Activated CD4-positive, alpha-beta T cell treated with anti-CD3 and anti-CD28 coated beads, Interleukin-2, Interleukin-6, amounts not matched to agents 100 ng/mL and 50 ng/mL, durations not matched to agents 16 hours and 8 hours (primary cell): ENCODE results near the gene DDX56.
"Not testable (repeated sequence)": the region's sequence is repeated elsewhere in the genome, so short reads cannot be mapped to it uniquely, and the experiment has no call there.

Source experiments
- DNase-seq: peaks from one replicate; pipeline ENCODE4 v3.0.0-alpha.2; 2020

The DDX56 gene

DNA sequence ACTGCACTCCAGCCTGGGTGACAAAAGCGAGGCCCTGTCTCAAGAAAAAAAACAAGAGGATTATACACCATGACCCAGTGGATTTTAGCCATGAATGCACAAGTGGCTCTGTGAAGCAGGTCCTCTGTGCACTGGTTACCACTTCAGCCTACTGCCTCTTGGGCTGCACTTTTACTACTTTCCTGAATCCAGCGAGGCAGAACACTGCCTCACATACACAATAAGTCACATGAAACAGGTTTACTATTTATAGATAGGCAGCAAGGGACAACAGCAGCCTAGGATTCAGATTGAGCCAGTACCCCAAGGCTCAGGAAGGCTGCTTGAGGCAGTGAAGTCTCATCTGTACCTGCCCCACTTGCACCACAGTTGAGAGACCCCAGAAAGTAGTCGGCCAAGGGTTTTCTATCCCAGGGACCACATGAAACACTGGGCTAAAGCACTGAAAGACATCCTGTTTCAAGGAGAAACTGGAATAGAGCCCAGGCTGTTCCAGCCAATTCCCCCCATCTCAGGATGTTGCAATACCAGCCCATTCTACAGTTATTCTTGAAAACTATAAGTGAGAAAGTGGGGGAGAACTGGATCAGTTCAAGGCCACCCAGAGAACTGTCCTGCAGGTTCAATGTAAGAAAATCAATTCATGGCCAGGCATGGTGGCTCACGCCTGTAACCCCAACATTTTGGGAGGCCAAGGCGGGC, 22.4 kb upstream of the DDX56 start:
- no peak for DNase-seq

DNA sequence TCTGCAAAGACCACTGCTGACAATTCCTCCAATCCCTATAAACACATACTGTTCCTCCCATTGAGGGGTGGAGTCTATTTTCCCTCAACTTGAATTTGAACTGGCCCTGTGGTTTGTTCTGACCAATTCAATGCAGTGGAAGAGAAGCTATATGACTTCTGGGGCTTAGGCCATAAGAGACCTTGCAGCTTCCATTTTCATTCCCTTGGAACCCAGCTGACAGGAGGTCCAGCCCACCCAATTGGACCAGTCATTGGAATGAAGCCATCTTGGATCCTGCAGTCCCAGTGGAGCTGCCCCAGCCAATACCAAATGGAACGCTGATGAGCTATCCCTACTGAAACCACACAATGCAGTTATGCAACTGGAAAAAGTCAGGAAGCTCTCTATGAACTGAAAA, 17.2 kb upstream of the DDX56 start:
- no peak for DNase-seq

- DNase-seq, result peak; percentile 75
Measured at GRCh38 chr7:44587843-44588711, 14.4 kb upstream of the DDX56 start.

DNA sequence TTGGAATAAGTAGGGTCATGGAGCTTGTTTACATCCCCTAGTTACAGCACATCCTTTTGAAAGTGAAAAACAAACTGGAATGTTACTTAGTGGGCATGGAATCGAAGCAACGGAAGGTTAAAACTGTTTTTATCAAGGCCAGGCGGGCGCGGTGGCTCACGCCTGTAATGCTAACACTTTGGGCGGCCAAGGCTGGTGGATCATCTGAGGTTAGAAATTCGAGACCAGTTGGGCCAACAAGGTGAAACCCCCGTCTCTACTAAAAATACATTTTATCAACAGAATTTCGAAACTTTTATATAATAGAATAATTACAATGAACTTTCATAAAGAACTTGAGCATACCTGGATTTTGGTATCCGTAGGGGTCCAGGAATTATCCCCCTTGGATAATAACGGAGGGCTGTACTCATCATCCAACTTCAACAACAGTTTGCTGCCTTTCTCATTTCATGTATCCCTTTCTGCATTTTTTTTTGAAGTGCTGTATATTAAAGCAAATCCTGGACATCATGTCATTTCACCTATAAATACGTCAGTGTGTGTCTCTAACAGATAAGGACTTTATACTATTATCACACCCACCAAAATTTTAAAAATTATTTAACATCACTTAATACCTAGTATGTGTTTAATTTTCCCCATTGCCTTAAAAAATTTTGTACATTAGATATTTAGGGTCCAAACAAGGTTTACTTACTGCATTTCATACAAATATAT, 9.6 kb upstream of the DDX56 start:
- no peak for DNase-seq

DNA sequence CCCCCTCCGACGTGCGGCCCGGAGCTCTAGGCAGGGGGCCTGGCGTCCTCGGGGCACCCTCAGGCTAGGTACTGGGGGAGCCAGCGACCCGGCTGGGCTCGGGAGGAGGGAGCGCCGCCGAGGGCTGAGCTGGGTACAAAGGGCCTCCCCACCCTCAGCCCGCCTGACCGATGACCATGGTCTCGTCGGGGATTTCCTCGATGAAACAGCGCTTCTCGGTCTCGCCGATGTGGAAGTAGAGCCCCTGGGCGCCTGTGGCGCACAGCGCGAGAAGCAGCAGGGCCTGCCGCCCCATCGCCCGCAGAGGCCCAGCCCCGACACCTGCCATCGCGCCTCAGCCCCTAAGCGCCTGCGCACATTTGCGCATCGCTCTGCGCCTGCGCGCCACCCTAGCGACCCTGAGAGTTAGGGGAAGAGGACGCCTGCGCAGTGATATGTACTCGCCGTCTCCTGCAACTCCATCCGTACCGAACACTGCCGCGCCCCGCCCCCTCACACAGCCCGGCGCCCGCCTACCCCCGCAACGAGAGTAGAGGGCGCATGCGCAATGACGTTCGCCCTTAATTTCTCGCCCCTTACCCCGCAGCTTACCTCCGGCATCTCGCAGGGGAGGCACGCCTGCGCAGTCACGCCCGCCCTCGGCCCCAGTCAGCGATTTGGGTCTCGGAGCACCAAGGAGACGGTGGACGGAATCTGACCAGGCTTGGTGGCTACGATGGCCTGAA, 8.3 kb upstream of the DDX56 start, which contains the start of gene TMED4:
Gene TMED4, minus strand, starts transcription at position 353 of the 725 bp plus-strand sequence. Its CDS starts 25 bp downstream, at position 328.
- DNase-seq, result peak; percentile 100

- DNase-seq, result peak; percentile 61
Measured at GRCh38 chr7:44580945-44581878, 7.5 kb upstream of the DDX56 start.

DNA sequence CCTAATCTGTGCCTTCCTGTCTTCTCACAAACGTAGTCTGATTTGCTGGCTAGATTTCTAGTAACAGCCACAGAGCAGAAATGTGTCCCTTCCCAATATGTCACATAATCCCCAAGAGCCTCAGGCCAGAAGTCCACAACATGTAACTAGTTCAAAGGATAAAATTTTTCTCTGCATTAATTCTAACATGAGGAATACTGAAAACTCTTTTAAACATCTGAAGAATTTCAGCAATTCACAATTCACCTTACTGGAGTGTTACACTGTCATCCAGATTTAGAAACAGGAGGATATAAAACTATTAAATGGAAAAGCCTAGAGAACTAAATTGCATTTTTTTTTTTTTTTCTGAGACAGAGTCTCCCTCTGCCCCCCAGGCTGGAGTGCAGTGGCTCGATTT, 2.5 kb upstream of the DDX56 start:
- DNase-seq, result no peak

DNA sequence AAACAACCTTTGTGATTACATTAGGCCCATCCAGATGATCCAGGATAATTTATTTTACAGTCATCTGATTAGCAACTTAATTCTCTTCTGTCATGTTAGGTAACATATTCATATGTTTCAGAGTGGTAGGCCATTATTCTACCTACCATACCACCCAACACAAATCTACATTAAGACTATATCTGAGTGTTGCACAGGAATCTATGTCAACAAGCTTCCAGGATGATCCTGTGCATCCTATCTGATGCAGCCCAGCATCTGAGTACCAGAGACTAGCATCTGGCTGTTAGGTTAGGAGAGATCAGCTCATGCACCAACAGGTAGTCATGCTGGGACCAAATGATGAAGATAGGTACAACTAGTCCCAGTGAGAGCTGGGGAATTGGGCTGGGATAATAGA, 1.3 kb upstream of the DDX56 start:
- DNase-seq, result no peak

DNA sequence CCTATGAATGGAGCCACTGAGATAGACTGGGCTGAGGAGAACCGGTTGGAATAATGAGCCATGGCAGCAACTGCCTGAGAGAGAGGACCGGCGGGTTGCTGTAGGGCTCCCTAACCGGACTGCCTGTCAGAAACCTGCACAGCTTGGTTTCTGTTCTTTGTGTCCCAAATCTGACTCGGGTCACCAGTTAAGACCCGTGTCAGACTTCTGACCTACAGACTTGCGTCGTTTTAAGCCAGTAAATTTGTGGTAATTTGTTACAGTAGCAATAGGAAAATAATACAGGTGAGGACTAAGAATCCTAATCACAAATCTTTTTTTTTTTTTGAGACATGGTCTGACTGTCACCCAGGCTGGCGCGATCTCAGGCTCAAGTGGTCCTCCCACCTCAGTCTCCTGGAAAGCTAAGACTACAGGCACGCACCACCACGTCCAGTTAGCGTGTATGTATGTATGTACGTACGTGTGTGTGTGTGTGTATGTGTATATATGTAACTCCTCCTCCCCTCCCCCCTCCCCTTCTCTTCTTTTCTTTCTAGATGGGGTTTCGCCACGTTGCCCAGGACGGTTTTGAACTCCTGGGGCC, 672 bp upstream of the DDX56 start:
- no peak for DNase-seq

DNA sequence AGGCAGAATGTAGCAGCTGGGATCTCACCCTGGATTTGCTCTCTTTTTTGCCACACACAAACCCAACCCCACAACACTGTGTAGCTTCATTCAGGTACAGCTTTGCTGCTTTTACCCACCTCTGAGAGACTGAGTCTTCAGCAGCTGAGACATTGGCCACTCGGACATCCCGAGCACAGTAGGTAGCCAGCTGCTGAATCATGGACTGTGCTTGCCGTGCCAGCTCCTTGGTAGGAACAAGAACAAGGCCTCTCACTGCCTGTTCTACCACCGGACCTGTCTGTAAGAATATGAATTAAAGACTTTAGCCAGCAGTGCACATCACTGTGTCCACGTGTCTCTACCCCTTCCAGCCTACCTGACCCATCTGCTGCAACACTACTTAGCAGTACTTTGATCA, 937 bp downstream of the DDX56 start:
- no peak for DNase-seq

- DNase-seq, result no peak
Measured at GRCh38 chr7:44569959-44570358, 3.7 kb downstream of the DDX56 start.

DNA sequence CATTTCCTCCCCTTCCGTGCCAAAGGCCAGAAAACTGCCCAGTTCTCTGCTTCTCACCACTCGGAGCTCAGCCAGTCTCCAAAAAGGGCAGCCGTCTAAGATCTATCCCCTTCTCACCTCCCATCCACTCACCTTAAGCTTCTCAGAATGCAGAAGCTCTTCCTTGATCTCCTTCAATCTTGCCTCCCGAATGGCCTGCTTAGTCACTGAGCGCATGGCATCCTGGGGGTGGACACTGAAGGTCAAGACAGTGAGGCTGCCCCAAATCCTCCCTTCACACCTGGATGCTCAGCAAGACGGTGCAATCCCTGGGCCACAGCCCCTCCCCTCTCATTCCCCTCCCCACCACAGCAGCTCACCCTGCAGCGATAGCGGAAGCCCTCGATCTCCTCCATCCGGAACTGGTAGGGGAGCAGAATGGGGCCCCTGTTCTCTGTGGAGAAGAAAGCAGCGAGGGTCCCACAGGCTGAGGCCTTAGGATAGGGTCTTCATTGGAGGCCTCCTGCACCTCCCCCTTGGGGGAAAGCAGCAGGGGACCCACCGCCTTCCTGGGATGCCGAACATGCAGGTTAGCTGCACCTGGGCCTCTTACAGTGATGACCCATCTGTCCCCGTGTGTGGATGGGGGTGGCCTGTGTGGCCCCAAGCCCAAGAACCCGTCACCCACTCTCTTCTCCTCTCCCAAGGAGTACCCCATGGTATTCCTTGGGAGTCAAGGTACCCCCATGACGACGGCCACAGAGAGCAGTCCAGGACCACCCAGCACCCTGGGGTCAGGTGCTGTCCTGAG, 4.7 kb downstream of the DDX56 start:
- DNase-seq, result no peak

- no peak for DNase-seq
Measured at GRCh38 chr7:44567884-44568283, 5.8 kb downstream of the DDX56 start.

GRCh38 chr7:44566680-44567079, 7.0 kb downstream of the DDX56 start:
- DNase-seq, result no peak

DNA sequence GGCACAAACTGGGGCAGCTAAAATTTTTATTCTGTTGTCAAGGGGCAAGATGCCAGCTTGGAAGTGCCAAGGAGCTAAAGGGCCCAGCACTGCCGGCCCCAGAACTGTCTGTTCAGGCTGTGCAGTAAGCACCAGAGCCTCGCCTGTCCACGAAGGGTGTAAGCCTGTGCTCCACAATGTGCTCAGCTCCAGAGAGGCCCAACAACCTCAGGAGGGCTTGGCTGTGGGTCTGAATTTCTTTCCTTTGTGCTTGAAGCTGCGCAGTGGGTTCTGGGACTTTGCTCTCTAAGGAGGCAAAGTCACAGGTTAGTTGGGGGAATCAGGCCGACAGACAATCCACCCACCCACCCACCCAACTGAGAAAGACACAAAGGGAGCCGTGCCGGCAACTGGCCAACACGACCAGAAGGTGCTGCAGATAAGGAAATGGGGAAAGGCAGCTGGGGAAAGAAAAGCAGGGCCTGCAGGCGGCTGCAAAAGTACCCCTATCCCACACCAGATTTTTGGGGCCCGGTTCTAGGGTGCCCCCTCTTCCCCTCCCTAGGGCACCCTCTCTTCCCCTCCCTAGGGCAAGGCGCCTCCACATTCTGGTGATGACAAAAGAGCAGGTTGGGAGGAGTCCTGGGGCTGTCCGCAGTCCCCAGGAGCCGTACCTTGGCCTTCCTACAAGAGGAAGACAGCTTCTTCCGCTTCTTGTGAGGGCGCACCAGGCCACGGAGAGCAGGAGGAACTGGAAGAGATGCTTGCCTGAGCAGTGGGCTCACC, 7.7 kb downstream of the DDX56 start:
- DNase-seq, result no peak

- DNase-seq, result peak; percentile 72
Measured at GRCh38 chr7:44565097-44565794, 8.5 kb downstream of the DDX56 start.

DNA sequence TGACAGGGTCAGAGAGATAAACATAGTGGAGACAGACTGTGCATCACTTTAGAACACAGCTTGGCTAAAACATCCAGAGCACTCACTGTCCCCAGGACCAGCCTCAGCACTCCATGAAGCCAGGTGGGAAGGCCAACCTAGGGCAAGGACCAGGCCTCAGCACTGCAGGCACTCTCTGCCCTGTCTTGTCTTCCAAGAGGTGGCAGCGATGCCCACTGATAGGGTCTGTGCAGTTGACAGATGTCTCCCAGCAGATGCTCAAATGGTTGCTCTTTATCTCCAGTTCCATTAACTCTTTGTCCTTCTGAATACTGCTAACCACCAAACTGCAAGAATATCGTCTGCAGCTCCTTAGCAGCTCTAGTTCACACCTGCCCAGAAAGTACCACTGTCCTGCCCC, 9.1 kb downstream of the DDX56 start:
- no peak for DNase-seq

GRCh38 chr7:44563171-44563679, 10.5 kb downstream of the DDX56 start:
- no peak for DNase-seq

GRCh38 chr7:44562622-44562962, 11.1 kb downstream of the DDX56 start:
- DNase-seq, result not testable (repeated sequence)
